Fibroblast of pulmonary artery (primary cell): ENCODE measurements around the gene PIR.

Experiments
- DNase-seq: peaks from one replicate; pipeline ENCODE4 v3.0.0-alpha.2; 2010; ENCODE audit warnings: low read depth
- H3K4me3 ChIP-seq: replicated peaks from 2 replicates; pipeline ENCODE4 v1.5.1; 2011; ENCODE audit warnings: low read depth, mild to moderate bottlenecking, control low read depth, low read length, moderate library complexity
- TF ChIP-seq, protein P1 (sequence below): IDR thresholded peaks from 2 replicates; pipeline ENCODE4 v1.5.1; 2011; ENCODE audit warnings: mild to moderate bottlenecking, control low read depth, low read length, inconsistent platforms; ENCODE audit errors: missing control alignments

PIR gene

DNA sequence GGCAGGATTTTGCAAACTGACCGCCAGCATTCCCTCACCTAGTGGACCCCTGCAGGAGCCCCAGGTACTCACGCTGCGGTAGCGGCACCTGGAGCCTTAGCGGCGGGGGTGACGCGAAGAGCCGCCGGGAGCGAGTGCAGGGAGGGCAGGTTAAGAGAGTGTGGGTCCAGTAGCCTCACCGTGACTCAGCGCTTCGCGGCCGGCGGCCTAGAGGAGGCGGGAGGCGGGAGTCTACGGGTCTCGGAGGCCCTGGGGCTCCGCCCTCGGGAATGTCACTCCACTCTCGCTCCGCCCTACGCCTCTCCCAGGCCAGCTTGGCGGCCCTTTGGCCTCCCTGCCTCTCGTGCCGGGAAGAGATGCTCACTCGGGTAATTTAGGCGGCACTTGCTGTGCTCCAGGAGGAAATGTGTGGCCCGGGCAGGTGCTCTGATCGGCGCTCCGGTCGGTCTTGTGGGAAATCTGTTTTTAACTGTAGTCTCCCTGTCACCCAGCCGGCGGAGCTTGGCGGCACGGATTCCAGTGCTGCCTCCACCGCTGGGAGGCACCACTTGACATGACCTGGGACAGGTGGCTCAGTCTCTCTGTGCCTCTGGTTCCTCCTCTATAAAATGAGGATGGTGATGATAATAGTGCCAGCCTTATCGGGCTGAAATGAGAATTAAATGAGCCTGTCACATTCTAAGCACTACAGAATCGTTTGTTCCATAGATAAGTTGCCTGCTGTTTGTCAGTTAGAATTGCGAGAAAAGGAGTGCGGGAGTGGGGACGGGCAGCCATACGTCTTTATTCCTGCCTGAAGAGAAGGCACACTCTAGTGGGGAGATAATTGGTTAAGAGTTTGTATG is at the start of gene PIR:
Gene PIR, minus strand, starts transcription at position 216 of the 845 bp plus-strand sequence. CDS start 2,076 bp downstream, outside the sequence.
- TF ChIP-seq, protein P1, sequence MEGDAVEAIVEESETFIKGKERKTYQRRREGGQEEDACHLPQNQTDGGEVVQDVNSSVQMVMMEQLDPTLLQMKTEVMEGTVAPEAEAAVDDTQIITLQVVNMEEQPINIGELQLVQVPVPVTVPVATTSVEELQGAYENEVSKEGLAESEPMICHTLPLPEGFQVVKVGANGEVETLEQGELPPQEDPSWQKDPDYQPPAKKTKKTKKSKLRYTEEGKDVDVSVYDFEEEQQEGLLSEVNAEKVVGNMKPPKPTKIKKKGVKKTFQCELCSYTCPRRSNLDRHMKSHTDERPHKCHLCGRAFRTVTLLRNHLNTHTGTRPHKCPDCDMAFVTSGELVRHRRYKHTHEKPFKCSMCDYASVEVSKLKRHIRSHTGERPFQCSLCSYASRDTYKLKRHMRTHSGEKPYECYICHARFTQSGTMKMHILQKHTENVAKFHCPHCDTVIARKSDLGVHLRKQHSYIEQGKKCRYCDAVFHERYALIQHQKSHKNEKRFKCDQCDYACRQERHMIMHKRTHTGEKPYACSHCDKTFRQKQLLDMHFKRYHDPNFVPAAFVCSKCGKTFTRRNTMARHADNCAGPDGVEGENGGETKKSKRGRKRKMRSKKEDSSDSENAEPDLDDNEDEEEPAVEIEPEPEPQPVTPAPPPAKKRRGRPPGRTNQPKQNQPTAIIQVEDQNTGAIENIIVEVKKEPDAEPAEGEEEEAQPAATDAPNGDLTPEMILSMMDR: peak; percentile 41
- DNase-seq: peak; percentile 83
- peak within 1 kb of the TSS; percentile 67 for H3K4me3 ChIP-seq

DNA sequence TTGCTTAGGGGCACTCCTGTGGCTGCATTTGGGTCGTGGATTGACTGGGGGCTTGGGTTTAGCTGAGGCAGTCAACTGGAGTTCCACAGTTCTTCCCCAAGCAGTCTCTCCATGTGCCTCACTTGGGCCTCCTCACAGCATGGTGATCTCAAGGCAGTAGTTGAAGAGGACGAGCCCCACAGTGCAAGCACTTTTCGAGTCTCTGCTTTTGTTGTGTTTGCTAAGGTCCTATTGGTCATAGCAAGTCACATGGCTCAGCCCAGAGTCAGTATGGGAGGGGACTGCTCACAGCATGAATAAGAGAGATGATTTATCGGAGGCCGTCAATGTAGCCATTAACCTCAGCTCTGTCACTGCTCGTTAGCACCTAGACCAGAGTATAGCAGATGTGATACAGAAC is 37.2 kb upstream of the PIR start:
- TF ChIP-seq, protein P1: no peak
- no peak for DNase-seq
- H3K4me3 ChIP-seq: no peak overlapping the region

DNA sequence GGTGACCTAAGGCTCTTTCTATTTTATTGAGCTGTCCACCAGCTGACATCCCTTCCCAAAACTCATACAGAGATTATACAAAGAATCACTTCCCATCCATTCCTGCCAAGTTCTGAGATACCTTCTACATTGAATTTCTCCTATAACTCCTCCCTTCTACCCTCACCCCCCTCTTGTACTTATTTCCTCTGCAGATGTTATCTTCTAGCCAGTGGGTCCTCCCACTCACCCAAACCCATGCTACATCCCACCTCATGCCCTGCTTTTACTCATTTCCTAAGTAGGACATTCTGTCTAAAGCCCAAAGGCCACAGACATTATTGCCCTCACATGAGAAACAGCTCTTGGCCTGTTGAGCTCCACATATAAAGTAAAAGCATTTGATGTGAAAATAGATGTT is 36.0 kb upstream of the PIR start:
- DNase-seq: peak; percentile 47
- H3K4me3 ChIP-seq: no peak overlapping the region
- TF ChIP-seq, protein P1: no peak

DNA sequence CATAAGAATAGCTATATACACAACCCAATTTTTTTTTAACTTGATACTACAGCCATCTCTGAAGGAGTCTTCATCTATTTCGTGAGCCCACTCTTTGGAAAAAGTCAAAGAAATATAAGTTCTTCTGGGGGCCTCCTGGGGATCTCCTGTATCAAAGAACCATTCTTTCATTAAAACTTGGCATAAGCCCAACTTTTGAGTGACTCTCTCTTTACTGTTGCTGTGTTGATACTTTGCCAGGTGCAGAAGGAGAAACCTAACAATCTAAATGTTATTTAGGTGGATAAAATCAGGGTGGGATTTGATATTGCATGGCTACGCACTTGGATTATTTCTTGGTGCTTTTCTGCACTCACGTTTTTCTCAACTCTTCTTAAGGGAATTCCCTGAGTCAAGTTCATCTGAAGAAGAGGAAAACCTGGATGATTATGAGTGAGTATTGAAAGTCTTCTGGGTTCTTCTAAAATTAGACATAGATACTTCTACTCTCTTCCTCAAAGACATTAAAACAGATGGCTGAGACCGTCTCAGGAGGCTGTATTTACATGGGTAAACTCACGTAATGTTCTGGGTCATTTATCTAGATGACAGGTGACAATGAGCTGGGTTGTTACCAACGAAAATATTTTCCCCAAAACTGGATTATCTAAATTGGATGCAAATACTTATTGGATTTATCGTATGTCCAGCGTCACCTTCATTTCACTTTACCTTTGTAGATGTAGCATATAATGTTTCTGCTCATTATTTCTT is 32.7 kb upstream of the PIR start:
- no peak overlapping the region for H3K4me3 ChIP-seq
- DNase-seq: no peak
- TF ChIP-seq, protein P1: no peak

DNA sequence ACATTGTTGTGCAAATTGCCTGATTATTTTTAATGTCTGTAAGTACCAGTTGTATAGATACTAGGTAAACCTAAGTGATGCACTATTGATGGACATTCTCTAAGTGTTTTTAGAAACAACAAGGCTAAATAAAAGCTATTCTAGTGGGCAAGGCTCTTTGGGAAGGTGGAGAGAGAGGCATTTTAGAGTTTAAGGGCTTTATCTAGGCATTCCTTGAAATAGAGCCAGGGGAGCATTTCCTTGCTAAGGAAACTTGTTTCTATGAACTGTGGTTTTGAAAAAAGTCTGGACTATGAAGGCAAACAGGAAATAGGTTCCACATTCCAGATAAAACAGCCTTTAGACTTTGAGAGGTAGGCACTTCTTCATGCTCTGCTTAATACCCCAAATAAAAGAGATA is 31.3 kb upstream of the PIR start:
- TF ChIP-seq, protein P1: no peak
- peak; percentile 87 for DNase-seq

DNA sequence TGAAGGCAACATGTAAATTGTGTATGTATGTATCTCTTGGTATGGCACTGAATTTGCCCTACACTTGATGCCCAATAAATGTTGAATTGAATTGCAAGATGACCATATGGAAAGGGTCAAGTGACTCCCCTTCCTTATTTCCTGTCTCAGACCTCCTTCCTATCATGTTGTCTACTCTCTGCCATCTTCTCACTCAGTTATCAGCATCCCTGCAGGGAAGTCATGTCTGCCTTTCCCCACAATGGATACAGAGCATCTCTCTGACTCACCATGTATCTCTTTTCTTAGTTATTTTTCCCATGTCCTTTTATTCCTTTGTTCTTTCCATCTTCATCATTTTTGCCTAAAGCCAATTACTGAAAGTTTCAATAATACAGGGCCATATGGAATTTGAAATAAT is 30.0 kb upstream of the PIR start:
- no peak for DNase-seq
- TF ChIP-seq, protein P1: no peak
- H3K4me3 ChIP-seq: no peak overlapping the region

More for the DNA sequence above, 31.3 kb upstream of the PIR start:
- no peak overlapping the region for H3K4me3 ChIP-seq
